Muscle of back (tissue), 13 donors: Measurements from ENCODE around the gene FMO5. TPM values are rescaled to one million over a fixed set of nuclear protein-coding genes. Genes with fewer than 3 reads are reported as not detected.

Experiments
- DNase-seq, 3 donors: peaks; one replicate each; pipeline versions ENCODE4 v3.0.0 to v3.0.0-alpha.2; 2013
- long read RNA-seq, 9 donors: transcript quantifications; one replicate each; lab custom pipeline, GENCODE V29; 2026
- polyA plus RNA-seq, 10 donors: library from polyadenylated mRNA; unstranded; fragments of 120-200 nt; gene quantifications; one replicate each; pipeline ENCODE4 v1.2.1, GENCODE V29; 2013; ENCODE audit not compliant: insufficient read length in 10 of 10

The FMO5 gene, protein sequence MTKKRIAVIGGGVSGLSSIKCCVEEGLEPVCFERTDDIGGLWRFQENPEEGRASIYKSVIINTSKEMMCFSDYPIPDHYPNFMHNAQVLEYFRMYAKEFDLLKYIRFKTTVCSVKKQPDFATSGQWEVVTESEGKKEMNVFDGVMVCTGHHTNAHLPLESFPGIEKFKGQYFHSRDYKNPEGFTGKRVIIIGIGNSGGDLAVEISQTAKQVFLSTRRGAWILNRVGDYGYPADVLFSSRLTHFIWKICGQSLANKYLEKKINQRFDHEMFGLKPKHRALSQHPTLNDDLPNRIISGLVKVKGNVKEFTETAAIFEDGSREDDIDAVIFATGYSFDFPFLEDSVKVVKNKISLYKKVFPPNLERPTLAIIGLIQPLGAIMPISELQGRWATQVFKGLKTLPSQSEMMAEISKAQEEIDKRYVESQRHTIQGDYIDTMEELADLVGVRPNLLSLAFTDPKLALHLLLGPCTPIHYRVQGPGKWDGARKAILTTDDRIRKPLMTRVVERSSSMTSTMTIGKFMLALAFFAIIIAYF
- polyA plus RNA-seq = 1 to 10 TPM; 1.8 to 3.2 (median 2.4) TPM
- long read RNA-seq, donor 1, partial matches to known transcripts = 5 of 5 reads
- long read RNA-seq, donor 1, other reads (novel, unspliced or antisense) = 0 of 5 reads
- long read RNA-seq, donor 2 = 0 reads
- long read RNA-seq, donor 3 = 0 reads
- long read RNA-seq, donor 4 = 0 reads
- long read RNA-seq, donor 5, partial matches to known transcripts = 6 of 6 reads
- long read RNA-seq, donor 5, other reads (novel, unspliced or antisense) = 0 of 6 reads
- long read RNA-seq, donor 6 = 0 reads
- long read RNA-seq, donor 7, partial matches to known transcripts = 6 of 6 reads
- long read RNA-seq, donor 7, other reads (novel, unspliced or antisense) = 0 of 6 reads
- long read RNA-seq, donor 8 = 0 reads
- long read RNA-seq, donor 9 = 0 reads

DNA sequence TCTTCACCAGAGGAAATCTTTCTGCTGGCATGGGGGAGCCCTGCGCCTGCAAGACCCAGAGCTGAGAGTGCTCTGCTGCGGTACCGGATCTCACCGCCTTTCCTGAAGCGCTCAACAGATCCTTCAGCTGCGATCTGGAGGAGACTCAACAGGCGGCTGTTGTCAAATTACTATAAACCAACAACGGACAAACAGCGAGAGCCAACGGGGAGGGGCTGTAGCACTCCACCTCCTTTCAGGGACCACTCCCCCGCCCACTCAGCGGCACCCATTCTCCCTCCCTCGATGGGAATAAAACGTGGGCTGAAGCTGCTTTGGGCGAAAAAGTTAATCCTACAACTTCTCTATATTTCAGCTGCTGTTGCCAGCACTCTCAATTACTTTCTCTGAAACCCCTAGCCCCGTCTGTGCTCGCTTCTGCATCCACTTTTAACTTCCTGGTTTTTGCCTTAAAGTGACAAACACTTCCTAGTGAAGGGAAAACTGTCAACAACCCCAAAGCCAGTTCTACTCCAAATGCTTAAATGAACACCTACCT, at the start of gene FMO5:
Gene FMO5, minus strand, starts transcription at position 147 of the 538 bp plus-strand sequence. CDS start 310 bp downstream, outside the sequence.
- peak; percentile 71 to 95 (median 82) for DNase-seq

DNA sequence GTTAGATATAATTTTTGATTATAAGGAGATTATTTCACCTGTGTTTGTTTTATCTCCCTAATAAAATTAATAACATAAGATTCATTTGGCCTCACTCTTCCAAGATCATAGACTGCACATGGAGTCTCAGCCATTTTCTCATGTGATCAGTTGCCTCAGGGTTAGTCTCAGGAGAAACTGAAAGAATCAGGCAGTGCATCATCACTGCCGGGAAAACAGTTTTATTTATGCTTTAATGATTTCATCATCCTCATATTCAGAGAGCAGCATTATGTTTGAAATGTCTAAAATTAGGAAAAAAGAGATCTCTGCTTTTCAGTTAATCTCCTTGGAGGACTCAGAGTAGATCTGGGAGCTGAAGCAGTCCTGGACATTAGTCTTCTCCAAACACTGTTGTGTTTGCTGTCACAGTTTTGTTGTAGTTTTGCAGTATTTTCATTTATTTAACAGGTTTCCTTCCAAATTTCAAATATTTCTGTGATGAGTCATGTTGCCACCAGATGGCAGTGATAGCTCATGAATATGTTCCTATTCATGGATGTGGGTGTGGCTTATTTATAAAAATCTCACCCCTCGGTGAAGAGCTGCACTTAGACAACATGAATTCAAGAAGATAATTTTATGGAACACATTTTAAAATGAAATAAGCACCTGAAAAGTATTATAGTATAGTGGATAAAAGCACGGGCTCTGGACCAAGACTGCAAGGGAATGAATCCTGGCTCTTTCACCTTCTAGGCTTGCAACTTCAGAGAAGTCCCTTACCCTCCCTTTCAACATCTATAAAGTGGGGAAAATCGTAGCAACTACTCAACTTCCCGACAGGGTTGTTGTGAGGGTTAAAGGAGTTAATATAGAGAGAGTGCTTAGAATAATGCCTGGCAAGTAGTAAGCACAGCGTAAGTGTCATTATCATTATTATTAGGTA, 48.5 kb upstream of the FMO5 start:
- peak; percentile 71 to 78 (median 74) for DNase-seq

DNA sequence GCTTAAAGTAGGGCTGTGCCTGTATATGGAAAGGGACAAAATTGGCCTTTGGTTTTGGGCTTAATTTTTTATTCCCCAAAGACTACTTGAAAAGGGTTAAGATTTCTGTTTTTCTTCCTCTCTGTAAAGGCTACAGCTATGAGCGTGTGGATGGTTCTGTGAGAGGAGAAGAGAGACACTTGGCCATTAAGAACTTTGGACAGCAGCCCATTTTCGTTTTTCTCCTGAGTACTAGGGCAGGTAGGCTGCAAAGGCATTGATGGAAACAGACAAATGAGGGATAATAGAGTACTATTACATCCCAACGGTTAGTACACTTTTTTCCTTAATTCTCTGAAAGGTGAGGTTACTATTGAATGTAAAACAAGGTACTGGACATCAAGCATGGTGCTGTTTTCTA, 46.9 kb upstream of the FMO5 start:
- no peak for DNase-seq

DNA sequence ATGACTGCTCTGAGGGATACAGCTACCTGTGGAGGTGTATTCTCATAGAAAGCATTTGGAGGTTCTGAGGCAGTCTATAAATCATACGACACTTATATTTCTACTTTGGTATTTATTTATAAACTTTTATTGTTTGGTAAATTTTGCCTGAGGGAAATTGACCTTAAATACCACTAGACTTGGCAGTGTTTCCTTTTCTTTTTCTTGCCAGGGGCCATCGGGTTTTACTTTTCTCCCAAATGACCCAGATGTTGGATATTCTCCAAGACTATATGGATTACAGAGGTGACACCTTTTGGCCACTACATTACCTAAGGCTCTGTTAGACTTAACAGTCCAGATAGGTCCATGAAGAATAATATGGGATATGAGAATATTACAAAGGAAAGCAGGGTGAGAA, 45.6 kb upstream of the FMO5 start:
- DNase-seq = no peak

DNA sequence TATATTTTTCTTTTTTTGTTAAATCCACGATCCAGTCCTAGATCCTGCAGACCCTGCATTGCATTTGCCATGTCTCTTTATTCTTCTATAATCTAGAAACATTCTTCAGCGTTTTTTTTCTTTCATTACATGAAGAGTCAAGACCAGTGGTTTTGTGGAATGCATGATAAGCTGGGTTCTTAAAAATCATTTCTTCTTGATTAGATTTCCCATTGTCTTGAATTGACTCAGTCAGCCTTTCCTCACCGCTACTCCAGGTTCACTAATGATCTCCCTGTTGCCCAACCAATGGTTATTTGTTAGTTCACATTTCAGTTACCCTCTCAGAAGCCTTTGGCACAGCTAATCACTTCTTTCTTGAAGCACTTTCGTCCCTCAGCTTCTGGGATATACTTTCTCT, 42.6 kb upstream of the FMO5 start:
- DNase-seq = no peak

DNA sequence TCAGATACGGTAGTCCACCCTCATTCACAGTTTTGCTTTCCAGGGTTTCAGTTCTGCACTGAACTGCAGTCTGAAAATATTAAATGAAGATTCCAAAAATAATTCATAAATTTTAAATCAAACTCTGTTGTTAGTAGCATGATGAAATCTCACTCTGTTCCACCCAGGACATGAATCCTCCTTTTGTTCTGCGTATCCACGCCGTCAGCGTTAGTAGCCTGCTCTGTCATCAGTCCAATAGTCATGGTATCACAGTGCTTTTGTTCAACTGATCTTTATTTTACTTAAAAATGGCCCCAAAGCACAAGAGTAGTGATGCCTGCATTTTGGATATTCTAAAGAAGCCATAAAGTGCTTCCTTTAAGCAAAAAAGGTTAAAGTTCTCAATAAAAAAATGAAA, 41.2 kb upstream of the FMO5 start:
- no peak for DNase-seq

DNA sequence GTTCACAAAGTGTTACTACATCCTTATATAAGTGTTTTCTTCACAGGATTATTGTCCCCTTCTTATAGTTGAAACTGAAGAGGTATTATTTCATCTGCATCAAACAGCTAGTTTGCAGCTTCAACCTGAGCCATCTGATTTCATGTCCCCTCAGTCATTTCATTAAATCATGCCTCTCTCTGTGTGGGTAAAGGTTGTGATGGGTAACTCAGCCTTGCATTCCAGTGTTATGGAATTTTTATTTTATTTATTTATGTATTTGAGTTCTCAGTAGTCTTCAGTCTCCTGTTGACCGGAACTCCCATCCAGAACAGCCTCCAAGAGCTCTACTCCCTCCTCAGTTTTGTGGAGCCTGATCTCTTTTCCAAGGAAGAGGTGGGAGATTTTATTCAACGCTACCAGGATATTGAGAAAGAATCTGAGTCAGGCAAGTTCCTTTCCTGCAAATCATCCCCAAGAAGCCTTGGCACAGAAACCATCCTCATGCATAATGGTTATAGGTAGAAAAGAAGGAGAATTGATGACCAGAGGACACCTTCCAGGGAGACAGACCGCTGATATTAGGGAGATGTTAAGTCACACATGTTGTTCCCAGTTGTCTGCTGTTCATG, 39.1 kb upstream of the FMO5 start:
- no peak for DNase-seq

DNA sequence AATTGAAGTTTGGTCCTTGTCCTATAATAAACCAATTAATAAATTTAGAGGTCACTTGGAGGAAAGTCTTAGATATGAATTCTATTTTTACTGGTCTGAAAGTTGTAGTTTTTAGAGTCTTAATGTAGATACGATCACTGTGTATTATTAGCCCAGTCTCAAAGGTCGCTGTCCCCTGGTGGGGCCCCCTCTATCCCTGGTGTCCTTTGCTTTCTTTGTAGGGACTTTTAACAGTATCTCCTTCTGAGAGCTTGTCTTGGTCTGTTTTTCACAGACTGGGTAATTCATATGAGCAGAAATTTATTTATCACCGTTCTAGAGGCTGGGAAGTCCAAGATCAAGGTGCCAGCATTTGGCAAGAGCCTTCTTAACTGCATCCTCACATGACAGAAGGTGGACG, 35.8 kb upstream of the FMO5 start:
- DNase-seq = no peak

DNA sequence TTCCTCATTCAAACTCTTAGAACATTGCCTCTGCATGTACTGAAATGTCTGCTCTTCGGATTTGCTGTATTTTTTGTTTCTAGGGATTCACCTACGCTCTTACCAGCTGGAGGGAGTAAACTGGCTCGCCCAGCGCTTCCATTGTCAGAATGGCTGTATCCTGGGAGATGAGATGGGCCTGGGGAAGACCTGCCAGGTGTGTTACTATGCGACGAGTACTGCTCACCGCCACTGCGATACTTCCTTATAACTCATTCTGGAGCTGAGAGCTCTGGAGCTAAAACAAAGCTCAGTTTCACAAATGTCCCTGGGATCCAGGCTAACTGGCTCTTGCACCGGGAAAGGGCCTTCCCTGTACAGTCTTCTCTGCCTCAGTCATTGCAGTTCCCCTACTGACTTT, 27.4 kb upstream of the FMO5 start:
- DNase-seq = no peak

DNA sequence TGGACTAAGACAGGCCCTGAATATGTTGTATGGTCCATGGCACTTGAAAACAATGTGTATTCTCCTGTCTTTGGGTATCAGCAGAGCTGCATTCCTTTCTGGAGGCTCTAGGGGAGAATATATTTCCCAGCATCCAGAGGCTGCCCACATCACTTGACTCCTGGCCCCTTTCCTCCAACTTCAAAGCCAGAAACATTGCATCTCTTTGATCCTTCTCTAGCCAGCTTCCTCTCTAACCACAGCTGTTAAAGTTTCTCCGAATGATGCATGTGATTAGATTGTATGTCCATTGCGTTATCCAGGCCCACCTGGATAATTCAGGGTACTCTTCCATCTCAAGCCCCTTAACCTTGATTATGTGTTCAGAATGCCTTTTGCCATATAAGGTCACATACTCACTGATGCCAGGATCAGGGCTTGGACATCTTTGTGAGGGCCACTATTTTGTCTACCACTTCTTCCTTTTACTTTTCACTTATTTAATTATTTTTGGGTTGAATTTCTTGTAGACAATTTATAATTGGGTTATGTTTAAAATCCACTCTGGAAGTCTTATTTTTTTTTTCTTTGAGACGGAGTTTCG, 22.6 kb upstream of the FMO5 start:
- DNase-seq = no peak

DNA sequence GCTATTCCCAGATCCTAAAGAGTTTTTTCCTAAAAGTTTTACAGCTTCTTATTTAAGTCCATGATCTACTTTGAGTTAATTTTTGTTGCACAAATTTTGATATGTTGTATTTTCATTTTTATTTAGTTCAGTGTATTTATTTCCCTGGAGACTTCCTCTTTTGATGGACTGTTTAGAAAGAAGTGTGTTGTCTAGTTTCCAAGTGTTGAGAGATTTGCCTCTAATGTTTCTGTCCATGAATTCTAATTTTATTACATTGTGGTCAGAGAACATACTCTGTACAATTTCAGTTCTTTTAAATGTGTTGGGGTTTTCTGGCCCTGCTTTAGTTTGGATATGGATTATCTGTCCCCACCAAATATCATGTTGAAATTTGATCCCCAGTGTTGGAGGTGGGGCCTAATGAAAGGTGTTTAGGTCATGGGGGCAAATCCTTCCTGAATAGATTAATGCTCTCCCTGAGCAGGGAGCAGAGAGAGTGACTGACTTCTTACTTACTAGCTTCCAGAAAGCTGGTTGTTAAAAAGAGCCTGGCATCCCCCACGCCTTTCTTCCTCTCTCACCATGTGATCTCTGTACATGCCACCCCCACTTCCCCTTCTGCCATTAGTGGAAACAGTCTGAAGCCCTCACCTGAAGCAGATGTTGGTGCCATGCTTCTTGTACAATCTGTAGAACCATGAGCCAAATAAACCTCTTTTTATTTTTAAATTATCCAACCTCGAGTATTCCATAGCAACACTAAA, 21.9 kb upstream of the FMO5 start:
- DNase-seq = peak in 1 of 3 donors; percentile 8

DNA sequence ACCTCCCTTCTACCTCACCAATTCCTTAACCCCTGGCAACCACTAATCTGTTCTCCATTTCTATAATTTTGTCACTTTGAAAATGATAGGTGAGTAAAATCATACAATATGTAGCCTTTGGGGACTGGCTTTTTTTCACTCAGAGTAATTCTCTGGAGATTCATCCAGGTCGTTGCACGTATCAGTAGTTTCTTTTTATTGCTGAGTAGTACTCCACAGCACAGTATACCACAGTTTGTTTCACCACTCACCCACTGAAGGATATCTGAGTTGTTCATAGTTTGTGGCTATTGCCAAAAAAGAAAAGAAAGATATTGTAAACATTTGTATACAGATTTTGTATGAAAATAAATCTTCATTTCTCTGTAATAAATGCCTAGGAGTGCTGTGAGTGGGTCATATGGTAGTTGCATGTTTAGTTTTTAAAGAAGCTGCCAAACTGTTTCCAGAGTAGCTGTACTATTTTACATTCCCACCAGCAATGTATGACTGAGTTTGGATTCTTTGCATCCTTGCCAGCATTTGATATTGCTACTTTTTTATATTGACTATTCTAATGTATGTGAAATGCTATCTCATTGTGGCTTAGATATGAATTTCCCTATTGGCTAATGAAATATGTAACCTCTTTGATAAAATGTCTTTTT, 21.0 kb upstream of the FMO5 start:
- DNase-seq = no peak

DNA sequence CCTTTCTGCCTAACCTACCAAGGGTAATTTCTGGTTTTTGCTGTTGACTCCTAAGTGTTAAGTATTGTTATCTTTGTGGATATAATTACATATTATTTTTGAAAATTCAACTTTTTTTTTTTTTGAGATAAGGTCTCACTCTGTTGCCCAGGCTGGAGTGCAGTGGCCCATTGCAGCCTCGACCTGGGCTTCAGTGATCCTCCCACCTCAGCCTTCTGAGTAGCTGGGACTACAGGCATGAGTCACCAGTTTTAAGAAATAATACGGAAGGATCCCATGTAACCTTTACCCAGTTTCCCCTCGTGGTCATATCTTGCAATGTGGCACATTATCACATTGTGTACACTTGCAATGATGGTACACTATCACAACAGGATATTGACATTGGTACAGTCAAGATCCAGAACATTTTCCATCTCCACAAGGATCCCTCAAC, 20.5 kb upstream of the FMO5 start:
- no peak for DNase-seq

DNA sequence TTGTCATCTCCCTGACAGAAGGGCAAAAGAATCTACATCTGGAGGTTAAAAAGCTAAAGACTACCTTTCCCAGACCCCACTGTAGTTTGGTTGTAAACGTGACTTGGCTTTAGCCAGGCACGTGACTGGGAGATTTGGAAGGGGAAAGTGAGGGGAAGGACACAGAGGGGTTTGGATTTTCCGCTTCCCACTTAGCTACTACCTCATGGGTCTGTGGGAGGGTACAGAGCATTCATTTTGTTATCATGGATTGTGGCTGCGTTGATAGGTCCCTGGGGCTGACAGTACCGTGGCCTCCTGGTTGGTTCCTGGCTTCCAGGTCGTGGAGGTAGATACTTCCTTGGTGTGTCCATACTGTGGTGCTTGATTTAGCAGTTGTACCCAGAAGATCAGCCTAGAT, 20.0 kb upstream of the FMO5 start:
- DNase-seq = no peak

DNA sequence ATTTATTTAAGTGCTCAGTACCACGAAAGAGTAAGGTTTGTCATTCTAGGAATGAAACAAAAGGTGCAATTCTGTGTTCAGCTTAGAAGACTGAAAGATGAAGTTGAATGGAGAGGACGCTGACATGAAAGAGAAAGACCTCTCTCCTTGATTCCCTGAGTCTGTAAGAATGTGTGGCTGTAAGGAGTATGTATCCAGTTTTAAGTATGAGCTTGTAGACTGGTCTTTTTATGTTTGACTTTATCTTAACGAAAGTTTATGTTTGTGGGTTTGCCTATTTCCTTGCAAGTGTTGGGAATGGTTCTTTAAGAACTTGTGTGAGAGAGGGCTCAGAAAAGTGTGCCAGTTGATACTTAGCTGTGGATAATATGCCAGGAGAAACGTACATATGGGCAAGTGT, 18.7 kb upstream of the FMO5 start:
- peak in 1 of 3 donors; percentile 5 for DNase-seq

DNA sequence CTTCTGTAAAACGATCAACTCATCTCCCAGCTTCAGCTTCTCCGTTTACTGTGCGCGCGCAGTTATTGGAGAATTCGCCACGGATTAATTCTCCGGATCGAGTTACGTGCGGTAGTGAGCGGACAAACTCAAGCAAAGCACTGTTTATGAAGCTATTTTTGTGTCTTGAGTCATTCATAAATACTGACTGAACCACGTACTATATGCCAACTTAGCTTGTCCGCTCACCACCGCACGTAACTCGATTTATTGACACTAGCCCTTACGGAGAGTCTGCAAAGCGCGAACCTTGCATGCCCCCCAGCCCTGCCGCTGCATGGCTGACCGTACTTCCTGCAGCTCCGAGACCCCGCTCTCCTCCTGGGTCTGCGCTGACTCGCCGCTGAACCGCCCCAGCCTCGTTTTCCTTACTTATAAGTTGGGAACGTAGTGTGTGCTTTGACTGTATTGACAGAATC, 18.1 kb upstream of the FMO5 start:
- DNase-seq = no peak

DNA sequence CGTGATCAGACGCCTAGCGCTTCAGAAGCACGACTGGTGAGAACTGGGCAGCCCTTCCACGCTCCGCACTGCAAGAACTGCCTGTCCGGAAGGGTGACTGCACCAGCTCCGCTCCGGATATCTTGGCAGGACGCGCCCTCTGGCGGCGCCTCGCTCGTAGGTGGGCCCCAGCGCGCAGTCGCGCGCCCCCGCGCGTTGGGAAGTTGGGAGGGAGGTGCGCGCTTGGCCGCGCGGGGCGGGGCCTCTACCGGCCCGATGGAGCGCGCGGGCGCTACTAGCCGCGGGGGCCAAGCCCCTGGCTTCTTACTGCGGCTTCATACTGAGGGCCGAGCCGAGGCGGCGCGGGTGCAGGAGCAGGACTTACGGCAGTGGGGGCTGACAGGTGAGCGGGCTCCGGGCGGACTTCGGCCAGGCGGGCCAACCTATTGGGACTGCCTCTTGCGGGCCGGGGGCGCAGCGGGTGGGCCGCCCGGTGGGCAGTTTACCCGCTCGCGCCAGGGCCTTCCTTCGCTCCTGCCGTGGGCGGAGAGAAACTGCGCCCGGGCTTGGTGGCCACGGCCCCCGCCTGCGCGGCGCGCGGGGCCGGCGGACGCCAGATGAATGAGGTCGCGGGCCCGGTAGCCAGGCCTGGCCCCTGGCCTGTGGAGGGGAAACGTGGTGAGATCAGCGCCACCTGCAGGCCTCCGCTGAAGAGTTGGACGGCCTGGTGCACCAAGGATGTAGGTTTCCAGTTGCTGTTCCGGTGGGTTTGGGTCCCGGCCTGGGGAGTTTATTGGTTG, 17.5 kb upstream of the FMO5 start, which contains the start of gene CHD1L:
Gene CHD1L, plus strand, starts transcription at position 236 of the 779 bp plus-strand sequence. Its CDS starts 20 bp downstream, at position 256.
- DNase-seq = peak; percentile 96 to 98 (median 97)

DNA sequence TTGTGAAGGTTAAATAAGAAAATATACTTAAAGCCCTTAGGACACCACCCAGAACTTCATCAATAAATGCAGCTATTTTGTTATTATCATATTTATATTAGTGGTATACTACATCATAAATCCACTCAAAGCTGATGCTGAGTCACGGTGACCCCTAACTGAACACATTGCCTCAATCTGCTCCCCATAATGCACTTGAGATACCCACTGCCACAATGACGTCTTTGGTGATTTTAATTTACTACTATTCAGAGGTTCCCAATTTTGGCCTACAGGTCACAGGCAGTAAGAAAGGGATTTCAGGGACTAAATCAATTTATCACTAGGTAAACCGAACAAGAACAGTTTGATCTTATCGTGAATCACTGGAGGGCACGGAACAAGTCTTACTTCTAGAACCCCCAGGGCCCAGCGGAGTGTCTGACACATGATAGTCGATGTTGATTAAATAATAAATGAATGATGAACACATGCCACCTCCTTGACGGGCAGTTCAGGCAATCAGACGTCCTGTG, 16.9 kb upstream of the FMO5 start:
- DNase-seq = no peak
